Fibroblast of pulmonary artery (primary cell): ENCODE measurements around the gene MAP4K5.
"Not testable (repeated sequence)": the region's sequence is repeated elsewhere in the genome, so short reads cannot be mapped to it uniquely, and the experiment has no call there.

Experiments
- DNase-seq: peaks from one replicate; pipeline ENCODE4 v3.0.0-alpha.2; 2010; ENCODE audit warnings: low read depth
- H3K4me3 ChIP-seq: replicated peaks from 2 replicates; pipeline ENCODE4 v1.5.1; 2011; ENCODE audit warnings: low read depth, mild to moderate bottlenecking, control low read depth, low read length, moderate library complexity
- TF ChIP-seq, protein P1 (sequence below): IDR thresholded peaks from 2 replicates; pipeline ENCODE4 v1.5.1; 2011; ENCODE audit warnings: mild to moderate bottlenecking, control low read depth, low read length, inconsistent platforms; ENCODE audit errors: missing control alignments

The MAP4K5 gene

DNA sequence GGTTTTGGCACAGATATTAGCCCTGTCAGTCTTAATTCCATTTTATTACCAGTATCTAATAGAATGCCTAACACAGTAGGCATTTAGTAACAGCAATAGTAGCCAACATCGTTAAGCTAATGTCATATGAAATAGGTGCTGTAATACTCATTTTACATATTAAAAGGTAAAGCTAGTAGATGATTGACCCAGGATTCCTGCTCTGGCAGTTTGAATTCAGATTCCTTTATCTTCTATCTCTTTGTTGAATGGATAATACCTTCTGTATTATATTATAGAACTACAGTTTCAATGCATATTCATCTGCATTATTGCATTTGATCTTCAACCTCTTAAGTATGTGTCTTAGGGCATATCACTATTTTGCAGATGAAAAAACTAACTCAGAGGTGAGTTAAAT is 30.5 kb upstream of the MAP4K5 start:
- no peak for DNase-seq
- H3K4me3 ChIP-seq, result no peak overlapping the region
- TF ChIP-seq, protein P1, sequence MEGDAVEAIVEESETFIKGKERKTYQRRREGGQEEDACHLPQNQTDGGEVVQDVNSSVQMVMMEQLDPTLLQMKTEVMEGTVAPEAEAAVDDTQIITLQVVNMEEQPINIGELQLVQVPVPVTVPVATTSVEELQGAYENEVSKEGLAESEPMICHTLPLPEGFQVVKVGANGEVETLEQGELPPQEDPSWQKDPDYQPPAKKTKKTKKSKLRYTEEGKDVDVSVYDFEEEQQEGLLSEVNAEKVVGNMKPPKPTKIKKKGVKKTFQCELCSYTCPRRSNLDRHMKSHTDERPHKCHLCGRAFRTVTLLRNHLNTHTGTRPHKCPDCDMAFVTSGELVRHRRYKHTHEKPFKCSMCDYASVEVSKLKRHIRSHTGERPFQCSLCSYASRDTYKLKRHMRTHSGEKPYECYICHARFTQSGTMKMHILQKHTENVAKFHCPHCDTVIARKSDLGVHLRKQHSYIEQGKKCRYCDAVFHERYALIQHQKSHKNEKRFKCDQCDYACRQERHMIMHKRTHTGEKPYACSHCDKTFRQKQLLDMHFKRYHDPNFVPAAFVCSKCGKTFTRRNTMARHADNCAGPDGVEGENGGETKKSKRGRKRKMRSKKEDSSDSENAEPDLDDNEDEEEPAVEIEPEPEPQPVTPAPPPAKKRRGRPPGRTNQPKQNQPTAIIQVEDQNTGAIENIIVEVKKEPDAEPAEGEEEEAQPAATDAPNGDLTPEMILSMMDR, result no peak

DNA sequence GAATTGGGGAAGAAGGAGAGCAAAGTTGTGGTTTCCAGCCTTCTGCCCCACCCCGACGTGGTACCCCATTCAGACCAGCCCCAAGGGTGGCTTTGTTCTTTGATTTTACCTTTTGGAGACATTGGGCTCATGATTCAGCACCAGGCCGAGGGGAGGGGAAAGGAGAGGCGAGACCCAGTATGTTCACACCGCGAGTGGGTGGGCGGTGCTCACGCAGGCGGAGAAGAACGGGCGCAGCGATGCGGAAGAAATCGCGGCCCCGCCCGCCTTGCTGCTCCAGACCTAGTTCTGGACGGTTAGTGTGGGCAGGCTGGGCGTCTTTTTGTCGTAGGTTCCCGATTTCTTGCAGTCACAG is 28.5 kb upstream of the MAP4K5 start:
- DNase-seq, result peak; percentile 42
- TF ChIP-seq, protein P1, result no peak
- peak overlapping the region; percentile 64 for H3K4me3 ChIP-seq

DNA sequence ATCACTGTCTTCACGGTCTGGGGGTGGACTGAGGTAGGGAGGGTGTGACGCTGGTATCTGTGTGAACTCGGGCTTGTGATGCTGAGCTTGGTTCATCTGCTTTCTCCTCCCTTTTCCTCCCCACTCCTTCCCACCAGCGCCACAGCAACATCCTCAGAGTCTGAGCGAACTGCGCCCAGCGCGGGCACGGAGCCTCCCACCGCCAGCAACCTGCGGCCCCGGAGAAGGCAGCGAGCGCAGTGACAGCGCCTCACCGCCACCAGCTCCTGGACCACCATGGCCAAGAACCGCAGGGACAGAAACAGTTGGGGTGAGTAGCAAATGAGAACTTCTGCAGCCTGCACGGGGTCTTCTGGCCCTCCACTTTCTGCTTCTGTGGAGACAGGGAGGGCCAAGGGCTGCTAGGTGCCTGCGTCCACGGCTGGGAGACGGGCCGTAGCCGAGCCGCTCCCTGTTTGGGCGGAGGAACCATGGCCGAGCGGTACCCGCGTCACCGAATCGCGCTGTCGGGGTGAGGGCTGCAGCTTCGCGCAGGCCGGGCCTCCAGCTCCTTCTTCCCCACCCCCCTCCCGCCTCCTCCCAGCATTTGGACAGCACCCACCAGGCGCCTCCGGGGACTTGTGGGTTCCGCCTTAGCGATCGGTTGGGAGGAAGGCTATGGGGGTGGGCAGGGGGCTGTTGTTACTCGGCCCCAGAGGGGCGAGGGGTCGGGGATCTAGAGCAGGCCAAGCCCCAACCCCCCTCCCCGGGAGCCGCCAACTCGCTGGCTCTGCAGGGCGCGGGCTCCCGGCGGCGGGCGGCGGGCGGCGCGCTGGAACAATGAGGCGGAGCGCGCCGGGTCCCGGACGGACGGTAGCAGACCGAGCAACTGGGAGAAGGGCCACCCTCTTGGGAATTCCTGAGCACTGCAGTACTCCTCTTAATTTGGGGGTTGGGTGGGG is 27.9 kb upstream of the MAP4K5 start, which contains the start of gene ATL1:
Gene ATL1, plus strand, starts transcription at position 156 of the 941 bp plus-strand sequence. Its CDS starts 121 bp downstream, at position 277.
- TF ChIP-seq, protein P1, result no peak
- peak; percentile 66 for DNase-seq
- peak within 1 kb of the TSS; percentile 64 for H3K4me3 ChIP-seq

DNA sequence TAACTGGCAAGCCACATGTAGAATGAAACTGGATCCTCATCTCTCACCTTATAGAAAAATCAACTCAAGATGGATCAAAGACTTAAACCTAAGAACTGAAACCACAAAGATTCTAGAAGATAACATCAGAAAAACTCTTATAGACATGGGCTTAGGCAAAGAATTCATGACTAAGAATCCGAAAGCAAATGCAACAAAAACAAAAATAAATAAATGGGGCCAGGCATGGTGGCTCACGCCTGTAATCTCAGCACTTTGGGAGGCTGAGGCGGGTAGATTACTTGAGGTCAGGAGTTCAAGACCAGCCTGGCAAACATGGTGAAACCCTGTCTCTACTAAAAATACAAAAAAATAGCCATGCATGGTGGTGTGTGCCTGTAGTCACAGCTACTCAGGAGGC is 20.4 kb upstream of the MAP4K5 start:
- not testable (repeated sequence) for DNase-seq, H3K4me3 ChIP-seq

DNA sequence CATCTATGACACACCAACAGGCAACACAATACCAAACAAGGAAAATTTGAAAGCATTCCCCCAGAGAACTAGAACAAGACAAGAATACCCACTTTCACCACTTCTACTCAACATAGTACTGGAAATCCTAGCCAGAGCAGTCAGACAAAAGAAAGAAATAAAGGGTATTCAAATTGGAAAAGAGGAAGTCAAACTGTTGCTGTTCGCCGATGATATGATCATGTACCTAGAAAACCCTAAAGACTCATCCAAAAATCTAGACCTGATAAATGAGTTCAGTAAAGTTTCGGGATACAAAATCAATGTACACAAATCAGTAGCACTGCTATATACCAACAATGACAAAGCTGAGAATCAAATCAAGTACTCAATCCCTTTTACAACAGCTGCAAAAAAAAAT is 19.5 kb upstream of the MAP4K5 start:
- DNase-seq, result no peak
- no peak overlapping the region for H3K4me3 ChIP-seq
- TF ChIP-seq, protein P1, result no peak

DNA sequence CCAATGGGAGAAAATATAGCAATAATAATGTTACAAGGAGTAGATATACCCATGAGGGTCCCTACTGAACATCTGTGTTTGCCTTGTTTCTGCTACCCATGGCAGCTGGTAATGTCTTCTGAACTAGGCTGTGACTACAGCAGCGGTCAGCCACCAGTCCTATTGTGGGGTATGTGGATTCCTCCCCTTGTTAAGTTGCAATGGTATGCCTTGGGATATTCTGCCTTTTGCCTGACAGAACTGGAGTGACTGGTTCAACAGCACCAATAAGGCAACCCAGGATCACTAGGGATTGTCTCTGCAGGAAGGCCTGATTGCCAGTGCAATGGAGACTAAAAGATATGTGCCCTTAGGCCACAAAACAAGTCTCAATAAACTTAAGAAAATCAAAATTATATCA is 17.9 kb upstream of the MAP4K5 start:
- DNase-seq, result no peak
- no peak overlapping the region for H3K4me3 ChIP-seq
- TF ChIP-seq, protein P1, result no peak

DNA sequence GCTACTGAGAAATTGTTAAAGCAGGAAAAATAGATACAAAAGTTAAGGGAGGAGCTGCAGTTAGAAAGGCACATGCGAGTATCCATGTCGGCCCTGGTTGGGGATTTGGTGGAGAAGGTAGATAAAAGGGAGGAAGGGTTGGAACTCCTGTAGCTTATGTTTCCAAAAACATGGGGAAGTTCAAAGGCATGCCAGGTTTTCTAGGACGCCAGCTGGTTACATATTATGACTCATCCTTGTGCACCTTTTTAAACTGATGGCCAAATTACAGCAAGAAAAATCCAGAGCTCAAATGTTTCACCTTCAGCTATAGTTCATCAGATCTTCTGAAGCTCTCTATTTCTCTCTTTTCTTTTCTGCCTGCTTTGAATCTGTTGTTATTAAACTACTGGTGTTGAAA is 13.2 kb upstream of the MAP4K5 start:
- H3K4me3 ChIP-seq, result no peak overlapping the region
- TF ChIP-seq, protein P1, result no peak
- no peak for DNase-seq
